ENCODE data around the gene TAGLN2.

Gene TAGLN2

GRCh38 chr1:159922511-159923202 lies 2.6 kb downstream of the TAGLN2 start:
- Histone ChIP-seq H3K4me1 (ENCODE audit: control insufficient read depth, insufficient read depth, low read length) (peaks cover 65% of the 10 kb centered on the region), H3K4me3 (ENCODE audit: low read length) (peak overlapping the region; percentile 97), H3K9ac (ENCODE audit: low read length) (peak overlapping the region; percentile 98), H3K36me3 (ENCODE audit: control insufficient read depth, insufficient read depth, low read length) (peaks cover 44% of the 10 kb centered on the region), H3K27me3 (ENCODE audit: control insufficient read depth, insufficient read depth, low read length) (no peaks in the 10 kb centered on the region), H3K9me3 (ENCODE audit: control insufficient read depth, low read length) (no peaks in the 10 kb centered on the region)

- H3K9me3 ChIP-seq (ENCODE audit: control insufficient read depth, low read length) = no peaks in the 10 kb centered on the region
- H3K9ac ChIP-seq (ENCODE audit: low read length) = peak overlapping the region; percentile 98
- peaks cover 70% of the 10 kb centered on the region for H3K4me1 ChIP-seq (ENCODE audit: control insufficient read depth, insufficient read depth, low read length)
- H3K36me3 ChIP-seq (ENCODE audit: control insufficient read depth, insufficient read depth, low read length) = peaks cover 44% of the 10 kb centered on the region
- no peaks in the 10 kb centered on the region for H3K27me3 ChIP-seq (ENCODE audit: control insufficient read depth, insufficient read depth, low read length)
- H3K4me3 ChIP-seq (ENCODE audit: low read length) = peak overlapping the region; percentile 97
These were observed 3.4 kb downstream of the TAGLN2 start for GRCh38 chr1:159921700-159922504.

GRCh38 chr1:159921251-159921650 lies 4.1 kb downstream of the TAGLN2 start:
- H3K9ac ChIP-seq (ENCODE audit: low read length) = peak overlapping the region; percentile 98
- H3K9me3 ChIP-seq (ENCODE audit: control insufficient read depth, low read length) = no peaks in the 10 kb centered on the region
- H3K4me3 ChIP-seq (ENCODE audit: low read length) = peak overlapping the region; percentile 97
- peaks cover 73% of the 10 kb centered on the region for H3K4me1 ChIP-seq (ENCODE audit: control insufficient read depth, insufficient read depth, low read length)
- H3K27me3 ChIP-seq (ENCODE audit: control insufficient read depth, insufficient read depth, low read length) = no peaks in the 10 kb centered on the region
- H3K36me3 ChIP-seq (ENCODE audit: control insufficient read depth, insufficient read depth, low read length) = peaks cover 44% of the 10 kb centered on the region

- Histone ChIP-seq H3K9ac (ENCODE audit: low read length) (peak overlapping the region; percentile 98), H3K36me3 (ENCODE audit: control insufficient read depth, insufficient read depth, low read length) (peaks cover 44% of the 10 kb centered on the region), H3K4me3 (ENCODE audit: low read length) (peak overlapping the region; percentile 26), H3K27me3 (ENCODE audit: control insufficient read depth, insufficient read depth, low read length) (no peaks in the 10 kb centered on the region), H3K4me1 (ENCODE audit: control insufficient read depth, insufficient read depth, low read length) (peaks cover 73% of the 10 kb centered on the region), H3K9me3 (ENCODE audit: control insufficient read depth, low read length) (no peaks in the 10 kb centered on the region)
These were observed 4.7 kb downstream of the TAGLN2 start for GRCh38 chr1:159920651-159921050.

- Histone ChIP-seq H3K36me3 (ENCODE audit: control insufficient read depth, insufficient read depth, low read length) (peaks cover 44% of the 10 kb centered on the region), H3K9me3 (ENCODE audit: control insufficient read depth, low read length) (no peaks in the 10 kb centered on the region), H3K9ac (ENCODE audit: low read length) (peak overlapping the region; percentile 98), H3K4me1 (ENCODE audit: control insufficient read depth, insufficient read depth, low read length) (peaks cover 77% of the 10 kb centered on the region), H3K27me3 (ENCODE audit: control insufficient read depth, insufficient read depth, low read length) (no peaks in the 10 kb centered on the region), H3K4me3 (ENCODE audit: low read length) (peak overlapping the region; percentile 26)
These were observed 5.1 kb downstream of the TAGLN2 start for GRCh38 chr1:159920202-159920601.

- H3K4me3 ChIP-seq (ENCODE audit: low read length) = no peak overlapping the region
- peaks cover 42% of the 10 kb centered on the region for H3K36me3 ChIP-seq (ENCODE audit: control insufficient read depth, insufficient read depth, low read length)
- peaks cover 84% of the 10 kb centered on the region for H3K4me1 ChIP-seq (ENCODE audit: control insufficient read depth, insufficient read depth, low read length)
- no peaks in the 10 kb centered on the region for H3K27me3 ChIP-seq (ENCODE audit: control insufficient read depth, insufficient read depth, low read length)
- H3K9ac ChIP-seq (ENCODE audit: low read length) = peak overlapping the region; percentile 98
- H3K9me3 ChIP-seq (ENCODE audit: control insufficient read depth, low read length) = no peaks in the 10 kb centered on the region
These were observed 6.0 kb downstream of the TAGLN2 start for GRCh38 chr1:159919236-159919865.

- peak overlapping the region; percentile 98 for H3K9ac ChIP-seq (ENCODE audit: low read length)
- no peak overlapping the region for H3K4me3 ChIP-seq (ENCODE audit: low read length)
- H3K36me3 ChIP-seq (ENCODE audit: control insufficient read depth, insufficient read depth, low read length) = peaks cover 42% of the 10 kb centered on the region
- no peaks in the 10 kb centered on the region for H3K9me3 ChIP-seq (ENCODE audit: control insufficient read depth, low read length)
- peaks cover 92% of the 10 kb centered on the region for H3K4me1 ChIP-seq (ENCODE audit: control insufficient read depth, insufficient read depth, low read length)
- no peaks in the 10 kb centered on the region for H3K27me3 ChIP-seq (ENCODE audit: control insufficient read depth, insufficient read depth, low read length)
These were observed 6.7 kb downstream of the TAGLN2 start for GRCh38 chr1:159918352-159919200.

- Histone ChIP-seq H3K27me3 (ENCODE audit: control insufficient read depth, insufficient read depth, low read length) (no peaks in the 10 kb centered on the region), H3K4me1 (ENCODE audit: control insufficient read depth, insufficient read depth, low read length) (peaks cover 97% of the 10 kb centered on the region), H3K4me3 (ENCODE audit: low read length) (no peak overlapping the region), H3K9me3 (ENCODE audit: control insufficient read depth, low read length) (no peaks in the 10 kb centered on the region), H3K36me3 (ENCODE audit: control insufficient read depth, insufficient read depth, low read length) (peaks cover 42% of the 10 kb centered on the region), H3K9ac (ENCODE audit: low read length) (peak overlapping the region; percentile 98)
These were observed 7.6 kb downstream of the TAGLN2 start for GRCh38 chr1:159917533-159918351.

GRCh38 chr1:159916242-159917051 lies 8.9 kb downstream of the TAGLN2 start:
- H3K36me3 ChIP-seq (ENCODE audit: control insufficient read depth, insufficient read depth, low read length) = peaks cover 31% of the 10 kb centered on the region
- peak overlapping the region; percentile 45 for H3K9ac ChIP-seq (ENCODE audit: low read length)
- peaks cover 97% of the 10 kb centered on the region for H3K4me1 ChIP-seq (ENCODE audit: control insufficient read depth, insufficient read depth, low read length)

GRCh38 chr1:159915571-159916241 lies 9.6 kb downstream of the TAGLN2 start:
- peak overlapping the region; percentile 43 for H3K9ac ChIP-seq (ENCODE audit: low read length)

More at GRCh38 chr1:159916242-159917051, 8.9 kb downstream of the TAGLN2 start:
- Histone ChIP-seq H3K27me3 (ENCODE audit: control insufficient read depth, insufficient read depth, low read length) (no peaks in the 10 kb centered on the region), H3K4me3 (ENCODE audit: low read length) (no peak overlapping the region), H3K9me3 (ENCODE audit: control insufficient read depth, low read length) (no peaks in the 10 kb centered on the region)

More at GRCh38 chr1:159915571-159916241, 9.6 kb downstream of the TAGLN2 start:
- Histone ChIP-seq H3K27me3 (ENCODE audit: control insufficient read depth, insufficient read depth, low read length) (no peaks in the 10 kb centered on the region), H3K9me3 (ENCODE audit: control insufficient read depth, low read length) (no peaks in the 10 kb centered on the region), H3K4me1 (ENCODE audit: control insufficient read depth, insufficient read depth, low read length) (peaks cover 97% of the 10 kb centered on the region), H3K36me3 (ENCODE audit: control insufficient read depth, insufficient read depth, low read length) (peaks cover 24% of the 10 kb centered on the region), H3K4me3 (ENCODE audit: low read length) (no peak overlapping the region)

Data from mucosa of stomach (tissue), 1 donor.